Measurements from ENCODE around the gene HSPA6. TPM values are rescaled to one million over a fixed set of nuclear protein-coding genes. Genes with fewer than 3 reads are reported as not detected.
A peak's percentile ranks its signal among the peaks of the same experiment; 100 is the strongest.
"Not testable (repeated sequence)": the region's sequence is repeated elsewhere in the genome, so short reads cannot be mapped to it uniquely, and the experiment has no call there.

Gene HSPA6
- total RNA-seq, 2 experiments from 2014 or later = 0.47 to 1.1 TPM

DNA sequence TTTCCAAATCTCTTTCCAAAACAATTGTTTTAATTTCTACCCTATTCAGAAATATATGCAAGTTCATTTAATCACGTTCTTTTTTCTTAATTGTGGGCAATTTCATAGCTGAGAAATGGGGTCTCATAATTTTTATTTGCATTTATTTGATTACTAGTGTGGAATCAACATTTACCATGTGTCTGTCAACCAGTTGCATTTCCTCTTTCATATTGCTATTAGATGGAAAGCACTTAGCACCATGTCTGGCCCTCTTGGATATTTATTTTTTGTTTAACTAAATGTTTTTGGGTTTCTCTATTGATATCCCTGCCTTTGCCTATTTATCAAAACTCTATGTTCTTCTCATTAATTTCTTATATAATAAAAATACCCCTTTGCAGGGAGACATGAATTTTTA lies 39.2 kb downstream of the HSPA6 start:
- Mint-ChIP-seq H3K27me3 (peaks cover 12% of the 10 kb centered on the region), H3K4me1 (peaks cover 21% of the 10 kb centered on the region)
- H3K4me3 Mint-ChIP-seq; DNase-seq; H3K36me3 Mint-ChIP-seq; H3K9me3 Mint-ChIP-seq (ENCODE audit: low read depth); H3K27ac Mint-ChIP-seq; ATAC-seq: not testable (repeated sequence)
- CTCF ChIA-PET = interaction anchor here (1.1 kb wide), 1 partner anchor 75 kb away, joined by 3 read pairs; no protein-coding TSS in a partner anchor

DNA sequence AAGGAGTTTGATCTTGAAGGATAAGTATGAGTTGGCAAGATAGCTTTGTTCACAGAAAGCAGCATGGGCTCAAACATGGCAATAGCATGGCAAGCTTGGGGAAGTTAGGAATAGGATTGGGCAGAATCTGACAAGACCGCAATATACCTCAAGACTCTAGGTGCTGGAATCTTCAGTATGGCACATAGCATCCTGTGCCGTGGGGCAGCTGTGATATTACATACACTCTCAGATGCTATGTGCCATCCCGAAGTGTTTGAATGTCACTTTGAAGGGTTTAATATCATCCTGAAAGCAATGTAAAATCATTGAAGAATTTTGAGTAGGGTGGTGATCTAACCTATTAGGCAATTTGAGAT lies 42.2 kb downstream of the HSPA6 start:
- DNase-seq; H3K27ac Mint-ChIP-seq; H3K36me3 Mint-ChIP-seq; H3K9me3 Mint-ChIP-seq (ENCODE audit: low read depth); H3K4me3 Mint-ChIP-seq: not testable (repeated sequence)
- peaks cover 14% of the 10 kb centered on the region for H3K27me3 Mint-ChIP-seq
- CTCF ChIA-PET = interaction anchor here (1.2 to 1.3 kb wide), 2 partner anchors 81 to 173 kb away, joined by 3 to 5 read pairs; no protein-coding TSS in a partner anchor
- ATAC-seq = peak; percentile 25
- H3K4me1 Mint-ChIP-seq = peaks cover 14% of the 10 kb centered on the region

DNA sequence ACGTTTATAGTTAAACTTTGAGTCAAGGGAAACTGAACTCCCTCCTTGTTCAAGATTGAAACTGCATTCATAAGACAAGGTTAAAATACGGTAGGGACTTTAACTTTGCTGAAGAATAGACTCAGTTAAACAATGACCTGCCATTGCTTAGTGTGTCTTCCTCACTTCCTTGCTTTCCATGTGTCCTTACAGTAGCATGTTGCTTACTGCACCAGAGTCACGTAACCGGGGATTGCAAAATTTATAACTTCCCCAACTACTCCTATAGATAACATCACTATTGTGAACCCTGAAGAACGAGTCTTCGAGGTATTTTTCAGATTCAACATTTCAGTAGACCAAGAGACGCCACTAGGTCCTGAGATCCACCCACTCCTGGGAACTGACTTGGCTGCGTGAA lies 47.4 kb downstream of the HSPA6 start:
- H3K9me3 Mint-ChIP-seq (ENCODE audit: low read depth); ATAC-seq; CTCF ChIA-PET: not testable (repeated sequence)

More for the DNA sequence above, 47.4 kb downstream of the HSPA6 start:
- not testable (repeated sequence) for H3K36me3 Mint-ChIP-seq, H3K27ac Mint-ChIP-seq, H3K4me1 Mint-ChIP-seq, DNase-seq, H3K4me3 Mint-ChIP-seq, H3K27me3 Mint-ChIP-seq

Other genes starting within 250 kb of the HSPA6 start
- gene MPZ, start 214.6 kb upstream of the HSPA6 start, total RNA-seq = 1 to 10 TPM; 3.9 to 5.9 TPM
- gene SDHC, start 210.2 kb upstream of the HSPA6 start, total RNA-seq = 100 to 1,000 TPM; 144 to 173 TPM
- gene CFAP126, start 156.7 kb upstream of the HSPA6 start, total RNA-seq = not detected
- under 1 TPM in 1 of 2 experiments, not detected in 1; 0.35 TPM for gene FCGR2A, start 19.1 kb upstream of the HSPA6 start, total RNA-seq
- 1 to 10 TPM in 1 of 2 experiments, under 1 TPM in 1; 0.61 to 1.6 TPM for gene FCGR3A, start 25.3 kb downstream of the HSPA6 start, total RNA-seq
- under 1 TPM in 1 of 2 experiments, not detected in 1; 0.37 TPM for gene FCGR3B, start 106.6 kb downstream of the HSPA6 start, total RNA-seq
- under 1 TPM in 1 of 2 experiments, not detected in 1; 0.20 TPM for gene FCGR2B, start 138.6 kb downstream of the HSPA6 start, total RNA-seq
- gene FCRLA, start 182.7 kb downstream of the HSPA6 start, total RNA-seq = not detected
- gene FCRLB, start 197.0 kb downstream of the HSPA6 start, total RNA-seq = 1 to 10 TPM in 1 of 2 experiments, under 1 TPM in 1; 0.63 to 1.1 TPM
- 10 to 100 TPM; 27.2 to 34.5 TPM for gene DUSP12, start 225.2 kb downstream of the HSPA6 start, total RNA-seq
- gene ATF6, start 241.8 kb downstream of the HSPA6 start, total RNA-seq = 10 to 100 TPM; 16.8 to 21.3 TPM

All from activated CD8-positive, alpha-beta memory T cell treated with anti-CD3 and anti-CD28 coated beads, Interleukin-2, amount 10 ng/mL, durations not matched to agents 7 days and 5 days (primary cell).